ENCODE results near the gene STK25. TPM values are rescaled to one million over a fixed set of nuclear protein-coding genes. Genes with fewer than 3 reads are reported as not detected.

STK25 gene
- total and polyA plus RNA-seq, 2 donors (not counting 3 experiments of a cell fraction or from before 2014, with no cell fraction given) = 286 to 715 TPM

DNA sequence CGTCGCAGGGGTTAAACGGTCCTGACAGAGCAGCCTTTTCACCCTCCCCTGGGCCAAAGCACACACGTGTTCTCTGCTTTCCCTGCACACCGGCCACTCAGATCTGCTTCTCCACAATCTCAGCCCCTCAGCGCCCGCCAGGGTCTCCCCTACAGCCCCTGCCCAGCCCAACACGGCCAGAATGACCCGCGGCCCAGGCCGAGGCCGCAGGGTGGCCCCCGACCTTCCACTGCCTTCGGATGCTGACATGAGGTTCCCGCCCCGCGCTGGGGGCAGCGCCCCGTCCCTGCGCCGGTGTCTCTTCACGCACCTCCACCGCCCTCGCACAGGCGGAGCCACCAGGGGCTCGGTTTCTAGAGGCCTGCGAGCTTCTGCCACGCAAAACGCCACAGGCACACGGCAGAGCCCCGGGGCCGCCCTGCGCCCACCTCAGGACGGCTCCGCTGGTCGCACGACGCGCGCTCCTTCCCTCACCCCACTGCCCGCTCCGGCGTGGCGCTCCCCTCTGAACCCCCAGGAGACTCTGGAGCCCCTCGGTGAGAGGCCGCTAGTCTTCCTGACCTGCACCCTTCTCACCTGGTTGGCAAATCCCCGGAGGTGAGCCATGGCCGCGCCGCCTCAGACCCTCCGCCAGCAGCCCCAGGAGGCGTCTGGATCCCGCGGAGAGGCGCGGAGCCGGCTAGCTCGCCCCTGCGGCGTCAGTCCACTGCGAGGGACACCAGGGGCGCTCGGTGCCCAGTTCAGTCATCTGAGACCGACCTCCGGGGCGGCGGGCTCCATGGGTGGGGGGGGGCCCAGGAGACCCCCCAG, 749 bp downstream of the STK25 start:
- H3K4me2 ChIP-seq (ENCODE audit: insufficient read depth, low read length) = peak overlapping the region; percentile 60
- peaks cover 46% of the 10 kb centered on the region for H3K79me2 ChIP-seq (ENCODE audit: control insufficient read depth, insufficient read depth, low read length)
- dilution Hi-C loops (cut with MboI; ENCODE audit: extremely low pct_ligation_motif_present, low sequenced_read_pairs) = no loop called here
- no peaks in the 10 kb centered on the region for H4K20me1 ChIP-seq (replicated peaks; ENCODE audit: control insufficient read depth, extremely low read depth, insufficient read depth, low read length)
- peak overlapping the region; percentile 55 to 84 (median 77) for H3K4me3 ChIP-seq (replicated peaks in 1 of 3; ENCODE audit: insufficient read depth in 1 of 3, low read depth in 1 of 3, low read length in 3 of 3)
- H3K4me1 ChIP-seq (ENCODE audit: control insufficient read depth, extremely low read depth, insufficient read depth, low read length) = peaks cover 16% of the 10 kb centered on the region
- H3K36me3 ChIP-seq (ENCODE audit: control insufficient read depth in 2 of 2, extremely low read depth in 1 of 2, insufficient read depth in 2 of 2, low read length in 2 of 2) = peaks cover 0 to 5% of the 10 kb centered on the region in 2 experiments
- H3K9ac ChIP-seq (replicated peaks; ENCODE audit: extremely low read depth, insufficient read depth, low read length) = peak overlapping the region; percentile 79
- H2AFZ ChIP-seq (ENCODE audit: low read depth, low read length) = peak overlapping the region; percentile 48
- no peaks in the 10 kb centered on the region for H3K27me3 ChIP-seq (ENCODE audit: control insufficient read depth in 2 of 2, insufficient read depth in 2 of 2, low read length in 2 of 2)
- intact Hi-C loops (cut with micrococcal nuclease) = loop anchor here (1.0 to 10.0 kb wide), 8 partner anchors 40 to 367 kb away; partner anchors contain the start of genes ATG4B, BOK, D2HGDH and FARP2
- TF ChIP-seq, protein P1, sequence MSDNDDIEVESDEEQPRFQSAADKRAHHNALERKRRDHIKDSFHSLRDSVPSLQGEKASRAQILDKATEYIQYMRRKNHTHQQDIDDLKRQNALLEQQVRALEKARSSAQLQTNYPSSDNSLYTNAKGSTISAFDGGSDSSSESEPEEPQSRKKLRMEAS (IDR thresholded peaks at IDR 0.05; ENCODE audit: insufficient read depth, insufficient read length) = peak; percentile 44
- TF ChIP-seq, protein P2, sequence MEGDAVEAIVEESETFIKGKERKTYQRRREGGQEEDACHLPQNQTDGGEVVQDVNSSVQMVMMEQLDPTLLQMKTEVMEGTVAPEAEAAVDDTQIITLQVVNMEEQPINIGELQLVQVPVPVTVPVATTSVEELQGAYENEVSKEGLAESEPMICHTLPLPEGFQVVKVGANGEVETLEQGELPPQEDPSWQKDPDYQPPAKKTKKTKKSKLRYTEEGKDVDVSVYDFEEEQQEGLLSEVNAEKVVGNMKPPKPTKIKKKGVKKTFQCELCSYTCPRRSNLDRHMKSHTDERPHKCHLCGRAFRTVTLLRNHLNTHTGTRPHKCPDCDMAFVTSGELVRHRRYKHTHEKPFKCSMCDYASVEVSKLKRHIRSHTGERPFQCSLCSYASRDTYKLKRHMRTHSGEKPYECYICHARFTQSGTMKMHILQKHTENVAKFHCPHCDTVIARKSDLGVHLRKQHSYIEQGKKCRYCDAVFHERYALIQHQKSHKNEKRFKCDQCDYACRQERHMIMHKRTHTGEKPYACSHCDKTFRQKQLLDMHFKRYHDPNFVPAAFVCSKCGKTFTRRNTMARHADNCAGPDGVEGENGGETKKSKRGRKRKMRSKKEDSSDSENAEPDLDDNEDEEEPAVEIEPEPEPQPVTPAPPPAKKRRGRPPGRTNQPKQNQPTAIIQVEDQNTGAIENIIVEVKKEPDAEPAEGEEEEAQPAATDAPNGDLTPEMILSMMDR (IDR thresholded peaks at IDR 0.05; ENCODE audit: extremely low read depth in 1 of 2, insufficient read depth in 1 of 2, low read depth in 1 of 2, low read length in 2 of 2) = peak in 1 of 2 donors; percentile 44
- TF ChIP-seq POLR2AphosphoS5 (IDR thresholded peaks at IDR 0.05; ENCODE audit: insufficient read depth, low read depth, low read length) = no peak
- FAIRE-seq (peak; percentile 70), DNase-seq (ENCODE audit: low read depth, low spot score) (peak; percentile 65)
- no TSS peak for BruUV-seq (replicated peaks)
- ChIA-PET CTCF (interaction anchor here (1.0 to 2.2 kb wide), 5 partner anchors 39 to 151 kb away, joined by 3 to 15 read pairs (median 6); partner anchors contain the start of gene BOK), POLR2A (no interaction called here)
- peak overlapping the region; percentile 12 for H3K27ac ChIP-seq (ENCODE audit: insufficient read depth, low read depth, low read length)
- no peaks in the 10 kb centered on the region for H3K9me1 ChIP-seq (replicated peaks; ENCODE audit: control insufficient read depth, extremely low read depth, insufficient read depth, low read length)
- no peaks in the 10 kb centered on the region for H3K9me3 ChIP-seq (replicated peaks; ENCODE audit: control insufficient read depth, insufficient read depth, low read length)
